HCT116 (cell line): ENCODE data around the gene ICOS. TPM values are rescaled to one million over a fixed set of nuclear protein-coding genes. Genes with fewer than 3 reads are reported as not detected.

Experiments used
- ATAC-seq: fragments of 200-7000 bp; cut with Tn5 transposase; 2 replicates; pipeline ENCODE4 v1.9.1; 2020; ENCODE audit warnings: mild to moderate bottlenecking, moderate library complexity
- BruUV-seq: library from RNA; stranded (reverse); fragments of 400-500 nt; replicated peaks from 2 replicates; lab custom pipeline; 2021; lab: Mats Ljungman, UMichigan
- CTCF ChIA-PET: fragments of 300-600 bp; sonication (Branson Sonifier 250); formaldehyde crosslinking; loops from one replicate; lab custom pipeline; 2021; ENCODE audit warnings: antibody characterized with exemption; lab: Charles Lee
- POLR2A ChIA-PET: fragments of 300-600, 350-600 bp; sonication (Branson Sonifier 250); formaldehyde crosslinking; loops from one replicate; lab custom pipeline; 2021; ENCODE audit warnings: antibody characterized with exemption; lab: Charles Lee
- RAD21 ChIA-PET, 2 experiments: fragments of 300-600 bp; sonication (Branson Sonifier 250); formaldehyde crosslinking; loops; one replicate each; lab custom pipeline; 2023; ENCODE audit warnings: low total read pairs in 2 of 2; ENCODE audit not compliant: uncharacterized antibody in 2 of 2, unreplicated experiment in 2 of 2, low non-redundant PET in 1 of 2; lab: Charles Lee
- DNase-seq: peaks from one replicate; pipeline ENCODE4 v3.0.0-alpha.2; 2010; ENCODE audit warnings: low read depth, low spot score
- H2AFZ ChIP-seq: fragments of 200-600 bp; shearing (Covaris generic), sonication (generic); 2 replicates; pipeline ENCODE4 v1.6.1; 2017; ENCODE audit warnings: low read depth, mixed run types, mixed read lengths, antibody characterized with exemption, low read length; ENCODE audit not compliant: poor library complexity, severe bottlenecking
- H3K27ac ChIP-seq: 2 replicates; pipeline ENCODE4 v1.5.1; 2012; ENCODE audit warnings: low read depth, low read length
- H3K27me3 ChIP-seq: fragments of 200-600 bp; sonication (generic); 2 replicates; pipeline ENCODE4 v1.6.1; 2016; ENCODE audit warnings: mixed run types, low read length, mixed read lengths; ENCODE audit not compliant: insufficient read depth
- H3K36me3 ChIP-seq, 2 experiments: fragments of 200-500 bp in 1 of 2; fragments of 200-600 bp in 1 of 2; sonication (Bioruptor generic) in 1 of 2; sonication (generic) in 1 of 2; 2 replicates each; pipeline versions ENCODE4 v1.5.1 to v1.6.1; 2014 to 2016; ENCODE audit warnings: low read length in 2 of 2, inconsistent platforms in 1 of 2, mixed read lengths in 1 of 2, mixed run types in 1 of 2; ENCODE audit not compliant: insufficient read depth in 2 of 2, control insufficient read depth in 1 of 2
- H3K4me1 ChIP-seq, 2 experiments: fragments of 200-600 bp in 1 of 2; sonication (generic) in 1 of 2; 2 replicates each; pipeline versions ENCODE4 v1.5.1 to v1.6.1; 2012 to 2017; ENCODE audit warnings: low read length in 2 of 2, inconsistent platforms in 1 of 2, mild to moderate bottlenecking in 1 of 2, mixed read lengths in 1 of 2, mixed run types in 1 of 2, moderate library complexity in 1 of 2; ENCODE audit not compliant: insufficient read depth in 2 of 2, control insufficient read depth in 1 of 2
- H3K4me2 ChIP-seq: fragments of 200-600 bp; sonication (generic); 2 replicates; pipeline ENCODE4 v1.6.1; 2017; ENCODE audit warnings: mixed run types, low read length, mixed read lengths
- H3K4me3 ChIP-seq, 2 experiments: fragments of 200-600 bp in 1 of 2; sonication (generic) in 1 of 2; replicated peaks in 1 of 2; 2 replicates each; pipeline ENCODE4 v1.5.1; 2011 to 2016; ENCODE audit warnings: low read length in 2 of 2, control low read depth in 1 of 2, low read depth in 1 of 2, mild to moderate bottlenecking in 1 of 2, mixed read lengths in 1 of 2, mixed run types in 1 of 2
- H3K79me2 ChIP-seq: fragments of 200-600 bp; sonication (generic); 2 replicates; pipeline ENCODE4 v1.6.1; 2017; ENCODE audit warnings: mild to moderate bottlenecking, mixed run types, low read length, moderate library complexity, mixed read lengths; ENCODE audit not compliant: insufficient read depth
- H3K9ac ChIP-seq: fragments of 200-600 bp; sonication (generic); 2 replicates; pipeline ENCODE4 v1.6.1; 2016; ENCODE audit warnings: low read length, mixed read lengths
- H3K9me2 ChIP-seq: fragments of 200-600 bp; sonication (generic), shearing (Covaris generic); 2 replicates; pipeline ENCODE4 v1.6.1; 2017; ENCODE audit warnings: mixed run types, mild to moderate bottlenecking, moderate library complexity; ENCODE audit not compliant: insufficient read depth
- H3K9me3 ChIP-seq, 2 experiments: fragments of 200-500 bp in 1 of 2; fragments of 200-600 bp in 1 of 2; sonication (Bioruptor generic) in 1 of 2; sonication (generic) in 1 of 2; 2 replicates each; pipeline ENCODE4 v1.6.1; 2014 to 2017; ENCODE audit warnings: low read length in 2 of 2, mixed read lengths in 2 of 2, inconsistent platforms in 1 of 2, low read depth in 1 of 2, mild to moderate bottlenecking in 1 of 2, mixed run types in 1 of 2, moderate library complexity in 1 of 2; ENCODE audit not compliant: control insufficient read depth in 1 of 2, insufficient read depth in 1 of 2
- H4K20me1 ChIP-seq: fragments of 200-600 bp; sonication (generic), shearing (Covaris generic); 2 replicates; pipeline ENCODE4 v1.6.1; 2017; ENCODE audit warnings: mixed run types, mild to moderate bottlenecking, moderate library complexity; ENCODE audit not compliant: insufficient read depth
- CBX3 ChIP-seq: IDR thresholded peaks from 2 replicates; pipeline ENCODE4 v1.6.1; 2012; ENCODE audit warnings: low read depth
- CEBPB ChIP-seq: IDR thresholded peaks from 2 replicates; pipeline ENCODE4 v1.6.1; 2012; ENCODE audit warnings: low read depth
- EGR1 ChIP-seq: IDR thresholded peaks from 2 replicates; pipeline ENCODE4 v1.6.1; 2012; ENCODE audit warnings: low read depth
- ELF1 ChIP-seq: IDR thresholded peaks from 2 replicates; pipeline ENCODE4 v1.6.1; 2012; ENCODE audit warnings: low read depth, borderline replicate concordance
- EZH2 ChIP-seq: fragments of 200-600 bp; sonication (generic); IDR thresholded peaks from 2 replicates; pipeline ENCODE4 v1.6.1; 2017; ENCODE audit warnings: antibody characterized with exemption, mixed run types
- EZH2phosphoT487 ChIP-seq: fragments of 200-600 bp; IDR thresholded peaks from 2 replicates; pipeline ENCODE4 v1.6.1; 2018; ENCODE audit warnings: antibody characterized with exemption, borderline replicate concordance
- FOSL1 ChIP-seq: IDR thresholded peaks from 2 replicates; pipeline ENCODE4 v1.6.1; 2012; ENCODE audit warnings: low read depth
- JUND ChIP-seq: IDR thresholded peaks from 2 replicates; pipeline ENCODE4 v1.6.1; 2012
- POLR2A ChIP-seq: IDR thresholded peaks from 2 replicates; pipeline ENCODE4 v1.7.0; 2011; ENCODE audit warnings: borderline replicate concordance; ENCODE audit not compliant: insufficient read depth, insufficient read length; ENCODE audit errors: extremely low read depth
- POLR2AphosphoS5 ChIP-seq: IDR thresholded peaks from 2 replicates; pipeline ENCODE4 v1.6.1; 2011; ENCODE audit warnings: mild to moderate bottlenecking, low read depth, low read length, moderate library complexity
- SIN3A ChIP-seq: IDR thresholded peaks from 2 replicates; pipeline ENCODE4 v1.6.1; 2012; ENCODE audit warnings: low read depth
- SP1 ChIP-seq: IDR thresholded peaks from 2 replicates; pipeline ENCODE4 v1.6.1; 2012; ENCODE audit warnings: low read depth
- TCF7L2 ChIP-seq: IDR thresholded peaks from 2 replicates; pipeline ENCODE4 v1.7.0; 2011; ENCODE audit warnings: borderline replicate concordance, inconsistent platforms; ENCODE audit not compliant: insufficient read depth, insufficient read length; ENCODE audit errors: extremely low read depth
- YY1 ChIP-seq: IDR thresholded peaks from 2 replicates; pipeline ENCODE4 v1.6.1; 2011; ENCODE audit warnings: low read length, low read depth, moderate library complexity, mild to moderate bottlenecking; ENCODE audit not compliant: insufficient replicate concordance; ENCODE audit errors: extremely low read depth
- ZNF274 ChIP-seq: fragments of 200-500 bp; sonication (Bioruptor generic); IDR thresholded peaks from 2 replicates; pipeline ENCODE4 v1.6.1; 2014; ENCODE audit warnings: mild to moderate bottlenecking, low read depth, low read length, inconsistent platforms
- intact Hi-C: fragments of 100-400 bp; cut with micrococcal nuclease; formaldehyde crosslinking; loops from 2 replicates; pipeline ENCODE4 v1.10.0; 2022
- total RNA-seq: library from RNA; stranded (reverse); gene quantifications from one replicate; pipeline ENCODE4 v1.2.1, GENCODE V29; 2021; ENCODE audit not compliant: unreplicated experiment
- TF ChIP-seq, protein P1 (sequence below): IDR thresholded peaks from 2 replicates; pipeline ENCODE4 v1.6.1; 2012
- TF ChIP-seq, protein P2 (sequence below): IDR thresholded peaks from 2 replicates; pipeline ENCODE4 v1.6.1; 2012
- TF ChIP-seq, protein P3 (sequence below): IDR thresholded peaks from 2 replicates; pipeline ENCODE4 v1.6.1; 2012; ENCODE audit warnings: low read depth

Gene ICOS
- total RNA-seq, 1 experiment from 2014 or later: not detected

DNA sequence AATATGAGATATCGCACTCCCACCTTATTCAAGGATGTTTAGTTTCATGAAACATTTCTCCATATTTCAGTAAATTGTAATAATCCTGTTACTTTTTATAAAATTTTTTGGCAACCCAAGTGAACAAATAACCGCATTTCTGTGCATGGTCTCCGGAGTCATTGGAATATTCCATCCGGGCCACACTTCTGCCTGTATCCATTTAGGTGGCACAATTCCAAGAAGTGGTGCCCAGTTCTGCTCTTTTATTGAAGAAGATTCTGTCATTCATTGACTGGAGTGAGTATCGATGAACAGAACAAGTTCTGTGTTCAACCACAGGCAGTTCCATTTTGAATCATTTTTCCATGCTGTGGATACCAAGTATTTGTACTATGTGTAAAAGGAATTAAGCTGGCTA is 26.6 kb upstream of the ICOS start:
- Histone ChIP-seq H3K27me3 (no peaks in the 10 kb centered on the region), H2AFZ (no peak overlapping the region), H3K79me2 (no peaks in the 10 kb centered on the region), H3K4me2 (no peak overlapping the region), H3K4me1 (no peaks in the 10 kb centered on the region), H3K9me3 (no peaks in the 10 kb centered on the region), H3K9me2 (no peaks in the 10 kb centered on the region), H4K20me1 (no peaks in the 10 kb centered on the region), H3K27ac (no peak overlapping the region), H3K9ac (no peak overlapping the region), H3K36me3 (no peaks in the 10 kb centered on the region), H3K4me3 (no peak overlapping the region)
- CTCF ChIA-PET: interaction anchor here (0.8 to 2.0 kb wide), 5 partner anchors 50 to 1322 kb away, joined by 3 to 6 read pairs (median 5); no protein-coding TSS in a partner anchor
- DNase-seq (no peak), ATAC-seq (no peak; the same call in 1 of the 2 replicates)
- BruUV-seq: no TSS peak
- POLR2A ChIA-PET: no interaction called here
- TF ChIP-seq SIN3A (no peak), TCF7L2 (no peak), FOSL1 (no peak), SP1 (no peak)
- intact Hi-C loops: loop anchor here (1.0 to 2.0 kb wide), 2 partner anchors 426 to 1337 kb away; no protein-coding TSS in a partner anchor
- RAD21 ChIA-PET: interaction anchor here (0.7 to 1.0 kb wide), 2 partner anchors 94 to 1079 kb away, joined by 3 read pairs; no protein-coding TSS in a partner anchor

DNA sequence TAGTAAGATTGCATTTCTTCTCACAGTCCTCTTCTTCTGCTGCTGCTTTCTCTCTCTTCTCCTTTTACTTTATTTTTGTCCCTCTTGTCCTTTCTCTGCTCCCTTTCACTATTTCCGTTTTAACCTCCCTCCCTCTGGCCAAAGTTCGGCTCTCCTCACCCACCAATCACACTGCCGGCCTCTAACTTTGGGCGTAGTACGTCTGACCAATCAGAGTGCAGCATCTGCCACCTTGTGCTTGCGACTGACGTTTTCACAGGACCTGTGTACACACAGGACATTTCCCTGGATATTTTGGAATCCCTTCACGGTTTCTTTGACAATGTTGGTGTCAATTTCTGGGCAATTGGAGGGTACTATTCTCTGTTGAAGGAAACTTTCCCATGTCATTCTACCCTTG is 22.6 kb upstream of the ICOS start:
- Histone ChIP-seq H3K4me1 (no peaks in the 10 kb centered on the region), H4K20me1 (no peaks in the 10 kb centered on the region), H3K4me2 (no peak overlapping the region)
- intact Hi-C loops: no loop called here
- CTCF ChIA-PET: no interaction called here
- no TSS peak for BruUV-seq
- RAD21 ChIA-PET: no interaction called here
- ATAC-seq: 0 out of 2 replicates have a peak, but pooled peaks have one; percentile 49
- TF ChIP-seq YY1 (no peak), JUND (no peak), POLR2A (no peak), CBX3 (no peak), EZH2phosphoT487 (no peak), ELF1 (no peak), POLR2AphosphoS5 (no peak), EGR1 (no peak), CEBPB (no peak), TCF7L2 (no peak), FOSL1 (no peak), ZNF274 (no peak), SP1 (no peak), EZH2 (no peak)
- TF ChIP-seq, protein P1, sequence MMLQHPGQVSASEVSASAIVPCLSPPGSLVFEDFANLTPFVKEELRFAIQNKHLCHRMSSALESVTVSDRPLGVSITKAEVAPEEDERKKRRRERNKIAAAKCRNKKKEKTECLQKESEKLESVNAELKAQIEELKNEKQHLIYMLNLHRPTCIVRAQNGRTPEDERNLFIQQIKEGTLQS: no peak
- TF ChIP-seq, protein P2, sequence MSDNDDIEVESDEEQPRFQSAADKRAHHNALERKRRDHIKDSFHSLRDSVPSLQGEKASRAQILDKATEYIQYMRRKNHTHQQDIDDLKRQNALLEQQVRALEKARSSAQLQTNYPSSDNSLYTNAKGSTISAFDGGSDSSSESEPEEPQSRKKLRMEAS: no peak
- TF ChIP-seq, protein P3, sequence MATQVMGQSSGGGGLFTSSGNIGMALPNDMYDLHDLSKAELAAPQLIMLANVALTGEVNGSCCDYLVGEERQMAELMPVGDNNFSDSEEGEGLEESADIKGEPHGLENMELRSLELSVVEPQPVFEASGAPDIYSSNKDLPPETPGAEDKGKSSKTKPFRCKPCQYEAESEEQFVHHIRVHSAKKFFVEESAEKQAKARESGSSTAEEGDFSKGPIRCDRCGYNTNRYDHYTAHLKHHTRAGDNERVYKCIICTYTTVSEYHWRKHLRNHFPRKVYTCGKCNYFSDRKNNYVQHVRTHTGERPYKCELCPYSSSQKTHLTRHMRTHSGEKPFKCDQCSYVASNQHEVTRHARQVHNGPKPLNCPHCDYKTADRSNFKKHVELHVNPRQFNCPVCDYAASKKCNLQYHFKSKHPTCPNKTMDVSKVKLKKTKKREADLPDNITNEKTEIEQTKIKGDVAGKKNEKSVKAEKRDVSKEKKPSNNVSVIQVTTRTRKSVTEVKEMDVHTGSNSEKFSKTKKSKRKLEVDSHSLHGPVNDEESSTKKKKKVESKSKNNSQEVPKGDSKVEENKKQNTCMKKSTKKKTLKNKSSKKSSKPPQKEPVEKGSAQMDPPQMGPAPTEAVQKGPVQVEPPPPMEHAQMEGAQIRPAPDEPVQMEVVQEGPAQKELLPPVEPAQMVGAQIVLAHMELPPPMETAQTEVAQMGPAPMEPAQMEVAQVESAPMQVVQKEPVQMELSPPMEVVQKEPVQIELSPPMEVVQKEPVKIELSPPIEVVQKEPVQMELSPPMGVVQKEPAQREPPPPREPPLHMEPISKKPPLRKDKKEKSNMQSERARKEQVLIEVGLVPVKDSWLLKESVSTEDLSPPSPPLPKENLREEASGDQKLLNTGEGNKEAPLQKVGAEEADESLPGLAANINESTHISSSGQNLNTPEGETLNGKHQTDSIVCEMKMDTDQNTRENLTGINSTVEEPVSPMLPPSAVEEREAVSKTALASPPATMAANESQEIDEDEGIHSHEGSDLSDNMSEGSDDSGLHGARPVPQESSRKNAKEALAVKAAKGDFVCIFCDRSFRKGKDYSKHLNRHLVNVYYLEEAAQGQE: no peak
- TF ChIP-seq, all 23 proteins: peak for 0
- Histone ChIP-seq H3K9me3 (no peaks in the 10 kb centered on the region), H3K27ac (no peak overlapping the region), H3K4me3 (no peak overlapping the region), H2AFZ (no peak overlapping the region), H3K9ac (no peak overlapping the region), H3K79me2 (no peaks in the 10 kb centered on the region), H3K36me3 (no peaks in the 10 kb centered on the region), H3K27me3 (no peaks in the 10 kb centered on the region), H3K9me2 (no peaks in the 10 kb centered on the region)
- DNase-seq: no peak
- POLR2A ChIA-PET: no interaction called here
